Type B pancreatic cell (in vitro differentiated cells): ENCODE results near the gene GPR173. TPM values are rescaled to one million over a fixed set of nuclear protein-coding genes. Genes with fewer than 3 reads are reported as not detected.
A peak's percentile ranks its signal among the peaks of the same experiment; 100 is the strongest.

Experiments used
- DNase-seq: peaks from one replicate; pipeline ENCODE4 v3.0.0; 2021; ENCODE audit warnings: mixed read lengths; ENCODE audit not compliant: unreplicated experiment; ENCODE audit errors: extremely low spot score
- H3K27ac Mint-ChIP-seq: 2 replicates; pipeline ENCODE4 v1.8.0; 2021; ENCODE audit warnings: mild to moderate bottlenecking, mixed read lengths
- H3K27me3 Mint-ChIP-seq: 2 replicates; pipeline ENCODE4 v1.8.0; 2021; ENCODE audit warnings: mixed read lengths
- H3K36me3 Mint-ChIP-seq: 2 replicates; pipeline ENCODE4 v1.8.0; 2021; ENCODE audit warnings: mixed read lengths
- H3K4me1 Mint-ChIP-seq: one replicate; pipeline ENCODE4 v1.8.0; 2021; ENCODE audit warnings: mixed read lengths; ENCODE audit not compliant: unreplicated experiment
- H3K4me3 Mint-ChIP-seq: 2 replicates; pipeline ENCODE4 v1.8.0; 2021; ENCODE audit warnings: mild to moderate bottlenecking, mixed read lengths
- H3K9me3 Mint-ChIP-seq: 2 replicates; pipeline ENCODE4 v1.8.0; 2021; ENCODE audit warnings: mixed read lengths
- total RNA-seq: library from RNA; stranded (reverse); gene quantifications from 2 replicates; pipeline ENCODE4 v1.2.1, GENCODE V29; 2021; ENCODE audit warnings: low replicate concordance
- TF ChIP-seq, protein P1 (sequence below): fragments of 200-600 bp; sonication (generic); conservative IDR thresholded peaks from 2 replicates; pipeline ENCODE4 v1.5.0; 2021; ENCODE audit warnings: antibody characterized with exemption, mild to moderate bottlenecking

The GPR173 gene
- total RNA-seq, 1 donor from 2014 or later: 11.5 TPM

DNA sequence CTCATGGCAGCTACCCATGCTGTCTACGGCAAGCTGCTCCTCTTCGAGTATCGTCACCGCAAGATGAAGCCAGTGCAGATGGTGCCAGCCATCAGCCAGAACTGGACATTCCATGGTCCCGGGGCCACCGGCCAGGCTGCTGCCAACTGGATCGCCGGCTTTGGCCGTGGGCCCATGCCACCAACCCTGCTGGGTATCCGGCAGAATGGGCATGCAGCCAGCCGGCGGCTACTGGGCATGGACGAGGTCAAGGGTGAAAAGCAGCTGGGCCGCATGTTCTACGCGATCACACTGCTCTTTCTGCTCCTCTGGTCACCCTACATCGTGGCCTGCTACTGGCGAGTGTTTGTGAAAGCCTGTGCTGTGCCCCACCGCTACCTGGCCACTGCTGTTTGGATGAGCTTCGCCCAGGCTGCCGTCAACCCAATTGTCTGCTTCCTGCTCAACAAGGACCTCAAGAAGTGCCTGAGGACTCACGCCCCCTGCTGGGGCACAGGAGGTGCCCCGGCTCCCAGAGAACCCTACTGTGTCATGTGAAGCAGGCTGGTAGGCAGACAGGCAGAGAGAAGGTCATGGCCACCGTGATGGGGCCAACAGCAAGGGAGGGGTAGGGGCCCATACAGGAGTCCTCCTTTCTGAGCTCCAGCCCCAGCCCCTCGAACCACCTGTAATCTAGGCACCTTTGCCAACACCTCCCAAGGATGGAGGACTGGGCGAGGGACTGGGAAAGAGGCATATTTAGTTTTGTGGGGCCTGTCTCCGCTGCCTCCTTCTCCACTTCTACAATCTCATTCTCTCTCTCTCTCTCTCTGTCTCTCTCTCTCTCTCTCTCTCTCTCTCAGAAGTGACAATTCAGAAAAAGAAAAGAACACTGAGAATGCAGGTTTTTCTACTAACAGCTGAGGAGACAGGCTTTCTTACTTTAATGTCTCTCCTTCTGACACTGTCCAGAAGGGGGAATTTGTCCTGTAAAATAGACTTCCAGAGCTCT is 28.9 kb downstream of the GPR173 start:
- TF ChIP-seq, protein P1, sequence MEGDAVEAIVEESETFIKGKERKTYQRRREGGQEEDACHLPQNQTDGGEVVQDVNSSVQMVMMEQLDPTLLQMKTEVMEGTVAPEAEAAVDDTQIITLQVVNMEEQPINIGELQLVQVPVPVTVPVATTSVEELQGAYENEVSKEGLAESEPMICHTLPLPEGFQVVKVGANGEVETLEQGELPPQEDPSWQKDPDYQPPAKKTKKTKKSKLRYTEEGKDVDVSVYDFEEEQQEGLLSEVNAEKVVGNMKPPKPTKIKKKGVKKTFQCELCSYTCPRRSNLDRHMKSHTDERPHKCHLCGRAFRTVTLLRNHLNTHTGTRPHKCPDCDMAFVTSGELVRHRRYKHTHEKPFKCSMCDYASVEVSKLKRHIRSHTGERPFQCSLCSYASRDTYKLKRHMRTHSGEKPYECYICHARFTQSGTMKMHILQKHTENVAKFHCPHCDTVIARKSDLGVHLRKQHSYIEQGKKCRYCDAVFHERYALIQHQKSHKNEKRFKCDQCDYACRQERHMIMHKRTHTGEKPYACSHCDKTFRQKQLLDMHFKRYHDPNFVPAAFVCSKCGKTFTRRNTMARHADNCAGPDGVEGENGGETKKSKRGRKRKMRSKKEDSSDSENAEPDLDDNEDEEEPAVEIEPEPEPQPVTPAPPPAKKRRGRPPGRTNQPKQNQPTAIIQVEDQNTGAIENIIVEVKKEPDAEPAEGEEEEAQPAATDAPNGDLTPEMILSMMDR: no peak
- no peak for DNase-seq
- H3K9me3 Mint-ChIP-seq: no peaks in the 10 kb centered on the region
- no peak overlapping the region for H3K27ac Mint-ChIP-seq
- no peak overlapping the region for H3K4me3 Mint-ChIP-seq
- H3K27me3 Mint-ChIP-seq: no peaks in the 10 kb centered on the region
- H3K4me1 Mint-ChIP-seq: peaks cover 12% of the 10 kb centered on the region
- no peaks in the 10 kb centered on the region for H3K36me3 Mint-ChIP-seq

DNA sequence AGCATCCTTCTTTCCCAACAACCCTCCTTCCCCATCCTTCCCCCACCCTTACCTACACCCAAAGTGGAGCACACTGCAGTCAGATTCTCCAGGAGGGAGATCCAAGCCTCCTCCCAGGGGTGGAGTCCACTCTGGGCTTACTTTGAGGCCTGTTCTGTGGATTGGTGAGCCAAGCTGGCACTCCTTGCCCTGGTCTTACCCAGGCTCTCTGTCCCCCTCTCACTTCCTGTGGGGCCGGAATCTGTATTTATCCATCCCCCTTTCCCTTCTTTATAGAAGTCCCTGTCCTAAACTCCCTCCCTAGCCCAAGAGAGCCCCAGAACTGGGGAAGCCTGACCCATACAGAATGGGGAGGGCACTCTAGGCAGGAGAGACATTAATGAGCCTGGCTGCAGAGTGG is 30.4 kb downstream of the GPR173 start:
- Mint-ChIP-seq H3K9me3 (no peaks in the 10 kb centered on the region), H3K4me1 (peaks cover 12% of the 10 kb centered on the region), H3K27ac (no peak overlapping the region), H3K36me3 (no peaks in the 10 kb centered on the region), H3K27me3 (no peaks in the 10 kb centered on the region), H3K4me3 (no peak overlapping the region)
- no peak for DNase-seq
- TF ChIP-seq, protein P1: no peak

DNA sequence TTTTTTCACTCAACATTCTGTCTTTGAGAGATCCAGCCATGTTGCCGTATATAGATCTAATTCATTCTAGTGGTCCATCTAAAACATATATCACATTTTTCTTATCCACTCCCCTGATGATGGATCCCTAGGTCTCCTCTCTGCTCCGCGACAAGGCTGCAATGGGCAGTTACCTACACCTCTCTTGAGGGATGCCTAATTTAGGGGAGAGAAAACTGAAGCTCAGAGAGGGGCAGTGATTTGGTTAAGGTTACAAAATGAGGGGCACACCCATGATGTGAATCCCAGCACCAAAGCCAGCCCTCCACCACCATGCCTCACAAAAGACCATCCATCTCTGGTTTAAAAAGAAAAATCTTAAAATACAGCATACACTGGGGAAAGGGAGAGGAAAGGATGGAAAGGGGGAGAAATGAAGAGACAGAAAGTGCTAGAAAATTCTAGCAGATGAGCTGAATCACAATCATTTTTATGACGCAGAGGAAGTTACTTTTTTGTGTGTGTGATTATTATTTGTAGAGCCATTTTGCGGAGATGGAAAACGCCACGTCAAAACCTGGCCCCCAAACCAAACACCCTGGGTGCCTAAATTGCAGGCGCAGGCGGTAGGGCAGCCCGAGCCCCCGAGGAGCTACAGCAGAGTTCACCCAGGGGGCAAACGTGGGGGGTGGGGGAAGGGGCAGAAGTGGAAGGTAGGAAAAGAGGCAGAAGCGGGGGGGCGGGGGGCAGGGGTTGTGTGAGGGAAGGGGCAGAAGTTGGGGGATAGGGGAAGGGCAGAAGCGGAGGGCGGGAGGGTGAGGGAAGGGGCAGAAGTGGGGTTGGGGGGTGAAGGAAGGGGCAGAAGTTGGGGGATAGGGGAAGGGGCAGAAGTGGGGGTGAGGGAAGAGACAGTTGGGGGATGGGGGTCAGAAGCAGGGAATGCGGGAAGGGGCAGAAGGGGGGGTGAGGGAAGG is 32.3 kb downstream of the GPR173 start:
- TF ChIP-seq, protein P1: no peak
- peak; percentile 29 for DNase-seq
- H3K4me1 Mint-ChIP-seq: peaks cover 21% of the 10 kb centered on the region
- no peaks in the 10 kb centered on the region for H3K9me3 Mint-ChIP-seq
- no peaks in the 10 kb centered on the region for H3K27me3 Mint-ChIP-seq
- H3K4me3 Mint-ChIP-seq: peak overlapping the region; percentile 86
- H3K36me3 Mint-ChIP-seq: peaks cover 9% of the 10 kb centered on the region
- H3K27ac Mint-ChIP-seq: peak overlapping the region; percentile 87

DNA sequence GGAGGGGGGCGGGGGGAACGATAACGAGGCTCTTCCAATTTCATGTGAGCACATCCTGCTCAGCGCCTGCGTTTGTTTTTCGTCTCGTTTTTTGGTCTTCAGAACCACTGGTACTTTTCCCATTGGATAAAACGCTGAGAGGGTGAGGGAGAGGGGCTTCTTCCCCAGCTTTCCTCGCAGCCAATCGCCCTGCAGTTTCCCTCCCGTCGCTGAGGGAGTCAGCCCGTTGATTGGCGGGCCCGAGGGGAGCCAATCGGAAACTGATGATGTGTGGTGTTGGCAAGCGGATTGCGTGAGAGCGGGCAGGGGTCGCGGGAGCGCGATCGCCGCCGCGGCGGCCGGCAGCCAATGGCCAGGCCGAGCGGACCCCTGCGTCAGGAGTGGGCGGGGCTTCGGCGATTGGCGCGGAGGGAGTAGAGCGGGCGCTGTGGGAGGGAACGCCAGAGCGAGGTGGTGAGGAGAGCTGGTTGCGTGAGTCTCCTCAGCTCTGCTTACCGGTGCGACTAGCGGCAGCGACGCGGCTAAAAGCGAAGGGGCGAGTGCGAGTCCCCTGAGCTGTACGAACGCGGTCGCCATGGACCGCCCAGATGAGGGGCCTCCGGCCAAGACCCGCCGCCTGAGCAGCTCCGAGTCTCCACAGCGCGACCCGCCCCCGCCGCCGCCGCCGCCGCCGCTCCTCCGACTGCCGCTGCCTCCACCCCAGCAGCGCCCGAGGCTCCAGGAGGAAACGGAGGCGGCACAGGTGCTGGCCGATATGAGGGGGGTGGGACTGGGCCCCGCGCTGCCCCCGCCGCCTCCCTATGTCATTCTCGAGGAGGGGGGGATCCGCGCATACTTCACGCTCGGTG is 33.6 kb downstream of the GPR173 start, which contains the start of gene TSPYL2:
TSPYL2 (plus strand) TSS at position 443 of the 848 bp plus-strand sequence; CDS start at position 575, 132 bp downstream.
- Mint-ChIP-seq H3K27ac (peak within 1 kb of the TSS; percentile 97), H3K9me3 (no peaks in the 10 kb centered on the region), H3K4me1 (peaks cover 27% of the 10 kb centered on the region), H3K36me3 (peaks cover 13% of the 10 kb centered on the region), H3K4me3 (peak within 1 kb of the TSS; percentile 95), H3K27me3 (no peaks in the 10 kb centered on the region)
- DNase-seq: peak; percentile 93
- TF ChIP-seq, protein P1: no peak
